HCT116 (cell line): Measurements from ENCODE around the gene MSL1. TPM values are rescaled to one million over a fixed set of nuclear protein-coding genes. Genes with fewer than 3 reads are reported as not detected.

ENCODE experiments used
- ATAC-seq: fragments of 200-7000 bp; cut with Tn5 transposase; 2 replicates; pipeline ENCODE4 v1.9.1; 2020; ENCODE audit warnings: mild to moderate bottlenecking, moderate library complexity
- BruUV-seq: library from RNA; stranded (reverse); fragments of 400-500 nt; replicated peaks from 2 replicates; lab custom pipeline; 2021; lab: Mats Ljungman, UMichigan
- CTCF ChIA-PET: fragments of 300-600 bp; sonication (Branson Sonifier 250); formaldehyde crosslinking; loops from one replicate; lab custom pipeline; 2021; ENCODE audit warnings: antibody characterized with exemption; lab: Charles Lee
- POLR2A ChIA-PET: fragments of 300-600, 350-600 bp; sonication (Branson Sonifier 250); formaldehyde crosslinking; loops from one replicate; lab custom pipeline; 2021; ENCODE audit warnings: antibody characterized with exemption; lab: Charles Lee
- RAD21 ChIA-PET, 2 experiments: fragments of 300-600 bp; sonication (Branson Sonifier 250); formaldehyde crosslinking; loops; one replicate each; lab custom pipeline; 2023; ENCODE audit warnings: low total read pairs in 2 of 2; ENCODE audit not compliant: uncharacterized antibody in 2 of 2, unreplicated experiment in 2 of 2, low non-redundant PET in 1 of 2; lab: Charles Lee
- DNase-seq: peaks from one replicate; pipeline ENCODE4 v3.0.0-alpha.2; 2010; ENCODE audit warnings: low read depth, low spot score
- H2AFZ ChIP-seq: fragments of 200-600 bp; shearing (Covaris generic), sonication (generic); 2 replicates; pipeline ENCODE4 v1.6.1; 2017; ENCODE audit warnings: low read depth, mixed run types, mixed read lengths, antibody characterized with exemption, low read length; ENCODE audit not compliant: poor library complexity, severe bottlenecking
- H3K27ac ChIP-seq: 2 replicates; pipeline ENCODE4 v1.5.1; 2012; ENCODE audit warnings: low read depth, low read length
- H3K27me3 ChIP-seq: fragments of 200-600 bp; sonication (generic); 2 replicates; pipeline ENCODE4 v1.6.1; 2016; ENCODE audit warnings: mixed run types, low read length, mixed read lengths; ENCODE audit not compliant: insufficient read depth
- H3K36me3 ChIP-seq, 2 experiments: fragments of 200-500 bp in 1 of 2; fragments of 200-600 bp in 1 of 2; sonication (Bioruptor generic) in 1 of 2; sonication (generic) in 1 of 2; 2 replicates each; pipeline versions ENCODE4 v1.5.1 to v1.6.1; 2014 to 2016; ENCODE audit warnings: low read length in 2 of 2, inconsistent platforms in 1 of 2, mixed read lengths in 1 of 2, mixed run types in 1 of 2; ENCODE audit not compliant: insufficient read depth in 2 of 2, control insufficient read depth in 1 of 2
- H3K4me1 ChIP-seq, 2 experiments: fragments of 200-600 bp in 1 of 2; sonication (generic) in 1 of 2; 2 replicates each; pipeline versions ENCODE4 v1.5.1 to v1.6.1; 2012 to 2017; ENCODE audit warnings: low read length in 2 of 2, inconsistent platforms in 1 of 2, mild to moderate bottlenecking in 1 of 2, mixed read lengths in 1 of 2, mixed run types in 1 of 2, moderate library complexity in 1 of 2; ENCODE audit not compliant: insufficient read depth in 2 of 2, control insufficient read depth in 1 of 2
- H3K4me2 ChIP-seq: fragments of 200-600 bp; sonication (generic); 2 replicates; pipeline ENCODE4 v1.6.1; 2017; ENCODE audit warnings: mixed run types, low read length, mixed read lengths
- H3K4me3 ChIP-seq, 2 experiments: fragments of 200-600 bp in 1 of 2; sonication (generic) in 1 of 2; replicated peaks in 1 of 2; 2 replicates each; pipeline ENCODE4 v1.5.1; 2011 to 2016; ENCODE audit warnings: low read length in 2 of 2, control low read depth in 1 of 2, low read depth in 1 of 2, mild to moderate bottlenecking in 1 of 2, mixed read lengths in 1 of 2, mixed run types in 1 of 2
- H3K79me2 ChIP-seq: fragments of 200-600 bp; sonication (generic); 2 replicates; pipeline ENCODE4 v1.6.1; 2017; ENCODE audit warnings: mild to moderate bottlenecking, mixed run types, low read length, moderate library complexity, mixed read lengths; ENCODE audit not compliant: insufficient read depth
- H3K9ac ChIP-seq: fragments of 200-600 bp; sonication (generic); 2 replicates; pipeline ENCODE4 v1.6.1; 2016; ENCODE audit warnings: low read length, mixed read lengths
- H3K9me2 ChIP-seq: fragments of 200-600 bp; sonication (generic), shearing (Covaris generic); 2 replicates; pipeline ENCODE4 v1.6.1; 2017; ENCODE audit warnings: mixed run types, mild to moderate bottlenecking, moderate library complexity; ENCODE audit not compliant: insufficient read depth
- H3K9me3 ChIP-seq, 2 experiments: fragments of 200-500 bp in 1 of 2; fragments of 200-600 bp in 1 of 2; sonication (Bioruptor generic) in 1 of 2; sonication (generic) in 1 of 2; 2 replicates each; pipeline ENCODE4 v1.6.1; 2014 to 2017; ENCODE audit warnings: low read length in 2 of 2, mixed read lengths in 2 of 2, inconsistent platforms in 1 of 2, low read depth in 1 of 2, mild to moderate bottlenecking in 1 of 2, mixed run types in 1 of 2, moderate library complexity in 1 of 2; ENCODE audit not compliant: control insufficient read depth in 1 of 2, insufficient read depth in 1 of 2
- H4K20me1 ChIP-seq: fragments of 200-600 bp; sonication (generic), shearing (Covaris generic); 2 replicates; pipeline ENCODE4 v1.6.1; 2017; ENCODE audit warnings: mixed run types, mild to moderate bottlenecking, moderate library complexity; ENCODE audit not compliant: insufficient read depth
- ELF1 ChIP-seq: IDR thresholded peaks from 2 replicates; pipeline ENCODE4 v1.6.1; 2012; ENCODE audit warnings: low read depth, borderline replicate concordance
- EZH2 ChIP-seq: fragments of 200-600 bp; sonication (generic); IDR thresholded peaks from 2 replicates; pipeline ENCODE4 v1.6.1; 2017; ENCODE audit warnings: antibody characterized with exemption, mixed run types
- EZH2phosphoT487 ChIP-seq: fragments of 200-600 bp; IDR thresholded peaks from 2 replicates; pipeline ENCODE4 v1.6.1; 2018; ENCODE audit warnings: antibody characterized with exemption, borderline replicate concordance
- POLR2A ChIP-seq: IDR thresholded peaks from 2 replicates; pipeline ENCODE4 v1.7.0; 2011; ENCODE audit warnings: borderline replicate concordance; ENCODE audit not compliant: insufficient read depth, insufficient read length; ENCODE audit errors: extremely low read depth
- RAD21 ChIP-seq: IDR thresholded peaks from 2 replicates; pipeline ENCODE4 v1.6.1; 2012; ENCODE audit warnings: low read depth, mild to moderate bottlenecking
- SIN3A ChIP-seq: IDR thresholded peaks from 2 replicates; pipeline ENCODE4 v1.6.1; 2012; ENCODE audit warnings: low read depth
- SRF ChIP-seq: IDR thresholded peaks from 2 replicates; pipeline ENCODE4 v1.6.1; 2012; ENCODE audit warnings: low read depth
- TCF7L2 ChIP-seq: IDR thresholded peaks from 2 replicates; pipeline ENCODE4 v1.7.0; 2011; ENCODE audit warnings: borderline replicate concordance, inconsistent platforms; ENCODE audit not compliant: insufficient read depth, insufficient read length; ENCODE audit errors: extremely low read depth
- YY1 ChIP-seq: IDR thresholded peaks from 2 replicates; pipeline ENCODE4 v1.6.1; 2011; ENCODE audit warnings: low read length, low read depth, moderate library complexity, mild to moderate bottlenecking; ENCODE audit not compliant: insufficient replicate concordance; ENCODE audit errors: extremely low read depth
- ZFX ChIP-seq: fragments of 450-650 bp; IDR thresholded peaks from 2 replicates; pipeline ENCODE4 v1.6.1; 2017
- intact Hi-C: fragments of 100-400 bp; cut with micrococcal nuclease; formaldehyde crosslinking; loops from 2 replicates; pipeline ENCODE4 v1.10.0; 2022
- total RNA-seq: library from RNA; stranded (reverse); gene quantifications from one replicate; pipeline ENCODE4 v1.2.1, GENCODE V29; 2021; ENCODE audit not compliant: unreplicated experiment
- TF ChIP-seq, protein P1 (sequence below): IDR thresholded peaks from 2 replicates; pipeline ENCODE4 v1.6.1; 2011; ENCODE audit warnings: mild to moderate bottlenecking, low read length, moderate library complexity; ENCODE audit not compliant: insufficient replicate concordance; ENCODE audit errors: extremely low read depth
- TF ChIP-seq, protein P2 (sequence below), 3 experiments: fragments of 200-600 bp in 1 of 3; sonication (generic) in 1 of 3; IDR thresholded peaks in 2 of 3; conservative IDR thresholded peaks in 1 of 3; 2 replicates each; pipeline ENCODE4 v1.5.1; 2012 to 2017; ENCODE audit warnings: low read depth in 2 of 3, low read length in 2 of 3, antibody characterized with exemption in 1 of 3, borderline replicate concordance in 1 of 3, control low read depth in 1 of 3, mild to moderate bottlenecking in 1 of 3, mixed read lengths in 1 of 3, mixed run types in 1 of 3, moderate library complexity in 1 of 3; ENCODE audit not compliant: insufficient read depth in 1 of 3

The MSL1 gene
- total RNA-seq, 1 experiment from 2014 or later, result 67.2 TPM

DNA sequence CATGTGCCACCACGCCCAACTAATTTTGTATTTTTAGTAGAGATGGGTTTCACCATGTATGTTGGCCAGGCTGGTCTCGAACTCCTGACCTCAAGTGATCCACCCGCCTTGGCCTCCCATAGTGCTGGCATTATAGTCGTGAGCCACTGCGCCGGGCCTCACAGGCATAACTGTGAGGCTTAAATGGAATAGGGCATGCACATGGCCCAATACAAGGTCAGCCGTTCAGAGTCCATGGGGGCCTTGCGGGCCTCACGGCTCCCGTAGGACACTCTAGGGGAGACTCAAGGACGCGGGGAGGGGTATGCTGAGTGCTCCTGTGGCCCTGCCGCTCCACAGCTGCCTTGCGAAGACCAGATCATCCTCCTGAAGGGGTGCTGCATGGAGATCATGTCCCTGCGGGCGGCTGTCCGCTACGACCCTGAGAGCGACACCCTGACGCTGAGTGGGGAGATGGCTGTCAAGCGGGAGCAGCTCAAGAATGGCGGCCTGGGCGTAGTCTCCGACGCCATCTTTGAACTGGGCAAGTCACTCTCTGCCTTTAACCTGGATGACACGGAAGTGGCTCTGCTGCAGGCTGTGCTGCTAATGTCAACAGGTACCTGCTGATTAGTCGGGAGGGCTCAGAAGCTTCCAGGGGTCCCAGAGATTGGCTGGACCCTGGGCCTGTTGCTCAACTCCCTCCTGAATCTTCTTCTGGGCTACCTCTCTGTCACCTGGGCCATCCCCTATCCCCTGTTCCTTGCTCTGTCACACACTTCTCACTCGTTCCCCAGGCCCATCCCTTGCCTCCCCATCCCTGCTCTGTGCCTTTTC lies 33.7 kb upstream of the MSL1 start:
- POLR2A ChIA-PET, result interaction anchor here (2.5 kb wide), 1 partner anchor 12 kb away, joined by 7 read pairs; the partner anchor contains the start of gene NR1D1
- RAD21 ChIA-PET, result no interaction called here
- DNase-seq (no peak), ATAC-seq (no peak)
- H3K4me3 ChIP-seq, result no peak overlapping the region
- peaks cover 0 to 13% of the 10 kb centered on the region in 2 experiments; a peak in 2 of 4 replicates for H3K4me1 ChIP-seq
- no peaks in the 10 kb centered on the region for H3K27me3 ChIP-seq
- H3K9ac ChIP-seq, result no peak overlapping the region
- no peak overlapping the region for H3K27ac ChIP-seq
- no peaks in the 10 kb centered on the region for H3K9me2 ChIP-seq
- H2AFZ ChIP-seq, result no peak overlapping the region
- H3K9me3 ChIP-seq, result no peaks in the 10 kb centered on the region
- H3K79me2 ChIP-seq, result no peaks in the 10 kb centered on the region
- H3K4me2 ChIP-seq, result no peak overlapping the region
- intact Hi-C loops, result loop anchor here (2.0 to 5.0 kb wide), 2 partner anchors 49 to 61 kb away; no protein-coding TSS in a partner anchor
- no peaks in the 10 kb centered on the region for H4K20me1 ChIP-seq
- peaks cover 14 to 20% of the 10 kb centered on the region in 2 experiments; a peak in 3 of 4 replicates for H3K36me3 ChIP-seq
- TF ChIP-seq RAD21 (no peak), YY1 (peak; percentile 15), POLR2A (no peak)
- no TSS peak for BruUV-seq
- CTCF ChIA-PET, result interaction anchor here (2.1 kb wide), 1 partner anchor 13 kb away, joined by 5 read pairs; no protein-coding TSS in a partner anchor

DNA sequence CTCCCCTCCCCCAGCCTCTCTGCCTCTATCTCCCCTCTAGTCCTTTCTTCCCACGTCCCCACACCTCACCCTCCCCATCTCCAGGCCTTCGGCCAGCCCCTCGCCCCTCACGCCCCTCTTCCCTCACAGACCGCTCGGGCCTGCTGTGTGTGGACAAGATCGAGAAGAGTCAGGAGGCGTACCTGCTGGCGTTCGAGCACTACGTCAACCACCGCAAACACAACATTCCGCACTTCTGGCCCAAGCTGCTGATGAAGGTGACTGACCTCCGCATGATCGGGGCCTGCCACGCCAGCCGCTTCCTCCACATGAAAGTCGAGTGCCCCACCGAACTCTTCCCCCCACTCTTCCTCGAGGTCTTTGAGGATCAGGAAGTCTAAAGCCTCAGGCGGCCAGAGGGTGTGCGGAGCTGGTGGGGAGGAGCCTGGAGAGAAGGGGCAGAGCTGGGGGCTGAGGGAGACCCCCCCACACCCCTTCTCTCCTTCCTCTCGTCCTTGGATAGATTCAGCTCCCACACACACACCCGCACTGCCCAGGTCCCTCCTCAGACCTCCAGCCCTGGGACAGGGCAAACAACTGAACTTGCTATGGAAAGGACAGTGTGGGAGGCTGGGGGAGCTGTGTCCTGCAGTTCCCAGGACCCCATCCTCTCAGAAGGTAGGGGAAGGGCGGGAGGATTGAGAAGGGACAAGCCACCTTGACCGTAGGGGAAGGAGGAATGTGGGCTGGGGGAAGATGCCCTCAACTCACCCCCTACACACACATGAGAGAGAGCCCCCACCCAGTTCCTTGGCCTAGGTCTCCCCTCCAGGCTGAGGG lies 32.5 kb upstream of the MSL1 start:
- POLR2A ChIA-PET, result interaction anchor here (0.6 to 2.5 kb wide), 3 partner anchors 11 to 24 kb away, joined by 3 to 7 read pairs (median 4); partner anchors contain the start of gene NR1D1
- peaks cover 0 to 9% of the 10 kb centered on the region in 2 experiments; a peak in 2 of 4 replicates for H3K4me1 ChIP-seq
- no TSS peak for BruUV-seq
- H3K27me3 ChIP-seq, result no peaks in the 10 kb centered on the region
- CTCF ChIA-PET, result interaction anchor here (1.1 to 2.1 kb wide), 2 partner anchors 14 to 54 kb away, joined by 3 to 5 read pairs; no protein-coding TSS in a partner anchor
- H3K9me3 ChIP-seq, result no peaks in the 10 kb centered on the region
- no peak for DNase-seq
- no peak overlapping the region for H3K4me2 ChIP-seq
- H3K4me3 ChIP-seq, result no peak overlapping the region
- RAD21 ChIA-PET, result no interaction called here
- H2AFZ ChIP-seq, result no peak overlapping the region
- intact Hi-C loops, result loop anchor here (5.0 kb wide), 1 partner anchor 62 kb away; no protein-coding TSS in a partner anchor
- H3K9ac ChIP-seq, result no peak overlapping the region
- peaks cover 26 to 31% of the 10 kb centered on the region in 2 experiments; a peak in 3 of 4 replicates for H3K36me3 ChIP-seq
- no peak overlapping the region for H3K27ac ChIP-seq
- H3K9me2 ChIP-seq, result no peaks in the 10 kb centered on the region
- no peaks in the 10 kb centered on the region for H4K20me1 ChIP-seq
- H3K79me2 ChIP-seq, result no peaks in the 10 kb centered on the region
- ATAC-seq, result no peak
- TF ChIP-seq, protein P1, sequence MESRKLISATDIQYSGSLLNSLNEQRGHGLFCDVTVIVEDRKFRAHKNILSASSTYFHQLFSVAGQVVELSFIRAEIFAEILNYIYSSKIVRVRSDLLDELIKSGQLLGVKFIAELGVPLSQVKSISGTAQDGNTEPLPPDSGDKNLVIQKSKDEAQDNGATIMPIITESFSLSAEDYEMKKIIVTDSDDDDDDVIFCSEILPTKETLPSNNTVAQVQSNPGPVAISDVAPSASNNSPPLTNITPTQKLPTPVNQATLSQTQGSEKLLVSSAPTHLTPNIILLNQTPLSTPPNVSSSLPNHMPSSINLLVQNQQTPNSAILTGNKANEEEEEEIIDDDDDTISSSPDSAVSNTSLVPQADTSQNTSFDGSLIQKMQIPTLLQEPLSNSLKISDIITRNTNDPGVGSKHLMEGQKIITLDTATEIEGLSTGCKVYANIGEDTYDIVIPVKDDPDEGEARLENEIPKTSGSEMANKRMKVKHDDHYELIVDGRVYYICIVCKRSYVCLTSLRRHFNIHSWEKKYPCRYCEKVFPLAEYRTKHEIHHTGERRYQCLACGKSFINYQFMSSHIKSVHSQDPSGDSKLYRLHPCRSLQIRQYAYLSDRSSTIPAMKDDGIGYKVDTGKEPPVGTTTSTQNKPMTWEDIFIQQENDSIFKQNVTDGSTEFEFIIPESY, result no peak
- TF ChIP-seq RAD21 (no peak), EZH2 (no peak), TCF7L2 (no peak), SIN3A (no peak), ZFX (no peak), SRF (no peak), ELF1 (no peak), EZH2phosphoT487 (no peak)
- TF ChIP-seq, protein P2, sequence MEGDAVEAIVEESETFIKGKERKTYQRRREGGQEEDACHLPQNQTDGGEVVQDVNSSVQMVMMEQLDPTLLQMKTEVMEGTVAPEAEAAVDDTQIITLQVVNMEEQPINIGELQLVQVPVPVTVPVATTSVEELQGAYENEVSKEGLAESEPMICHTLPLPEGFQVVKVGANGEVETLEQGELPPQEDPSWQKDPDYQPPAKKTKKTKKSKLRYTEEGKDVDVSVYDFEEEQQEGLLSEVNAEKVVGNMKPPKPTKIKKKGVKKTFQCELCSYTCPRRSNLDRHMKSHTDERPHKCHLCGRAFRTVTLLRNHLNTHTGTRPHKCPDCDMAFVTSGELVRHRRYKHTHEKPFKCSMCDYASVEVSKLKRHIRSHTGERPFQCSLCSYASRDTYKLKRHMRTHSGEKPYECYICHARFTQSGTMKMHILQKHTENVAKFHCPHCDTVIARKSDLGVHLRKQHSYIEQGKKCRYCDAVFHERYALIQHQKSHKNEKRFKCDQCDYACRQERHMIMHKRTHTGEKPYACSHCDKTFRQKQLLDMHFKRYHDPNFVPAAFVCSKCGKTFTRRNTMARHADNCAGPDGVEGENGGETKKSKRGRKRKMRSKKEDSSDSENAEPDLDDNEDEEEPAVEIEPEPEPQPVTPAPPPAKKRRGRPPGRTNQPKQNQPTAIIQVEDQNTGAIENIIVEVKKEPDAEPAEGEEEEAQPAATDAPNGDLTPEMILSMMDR (IDR thresholded peaks at IDR 0.05 in 2 of 3, conservative IDR thresholded peaks at IDR 0.05 in 1 of 3; ENCODE audit: borderline replicate concordance in 1 of 3, insufficient read depth in 1 of 3, low read depth in 2 of 3, low read length in 2 of 3), result no peak
